Prostate gland (tissue), 2 donors: ENCODE data around the gene RAB39A. TPM values are rescaled to one million over a fixed set of nuclear protein-coding genes. Genes with fewer than 3 reads are reported as not detected.

Experiments
- DNase-seq: peaks from one replicate; pipeline ENCODE4 v3.0.0-alpha.2; 2019; ENCODE audit warnings: low spot score
- H3K27ac ChIP-seq, 2 donors: fragments of 200-600 bp; sonication (generic); 2 replicates each; pipeline ENCODE4 v1.5.1; 2017 to 2019
- H3K27me3 ChIP-seq: fragments of 200-600 bp; sonication (generic); replicated peaks from 2 replicates; pipeline ENCODE4 v1.5.1; 2019; ENCODE audit not compliant: insufficient read depth
- H3K36me3 ChIP-seq, 2 donors: fragments of 200-600 bp; sonication (generic); 1 replicate in 1 of 2; 2 replicates in 1 of 2; pipeline versions ENCODE4 v1.5.1 to v1.8.1; 2017 to 2019
- H3K4me1 ChIP-seq: fragments of 200-600 bp; sonication (generic); replicated peaks from 2 replicates; pipeline ENCODE4 v1.5.1; 2019
- H3K4me3 ChIP-seq, 2 donors: fragments of 200-600 bp; sonication (generic); 2 replicates each; pipeline ENCODE4 v1.5.1; 2017 to 2019
- H3K9me3 ChIP-seq: fragments of 200-600 bp; sonication (generic); 2 replicates; pipeline ENCODE4 v1.5.1; 2017
- CTCF ChIP-seq, 4 experiments: fragments of 200-600 bp in 2 of 4; fragments of 450-650 bp in 2 of 4; sonication (generic) in 2 of 4; IDR thresholded peaks; 1 replicate in 3 of 4; 2 replicates in 1 of 4; pipeline ENCODE4 v1.5.1; 2016 to 2019; ENCODE audit warnings: antibody characterized with exemption in 4 of 4, mild to moderate bottlenecking in 2 of 4, moderate library complexity in 2 of 4
- POLR2A ChIP-seq: fragments of 450-650 bp; IDR thresholded peaks from one replicate; pipeline ENCODE4 v1.6.1; 2016; ENCODE audit warnings: antibody characterized with exemption, mild to moderate bottlenecking
- POLR2AphosphoS5 ChIP-seq: sonication (generic); formaldehyde crosslinking; IDR thresholded peaks from one replicate; pipeline ENCODE4 v1.6.1; 2017; ENCODE audit warnings: antibody characterized with exemption
- WGBS: methylation state at CpG from one replicate; pipeline ENCODE4 v1.1.5; 2018; 5-methylcytosine and 5-hydroxymethylcytosine counted together
- intact Hi-C: fragments of 100-400 bp; cut with DNase I; formaldehyde crosslinking; loops from one replicate; pipeline ENCODE4 v1.14.2; 2022
- total RNA-seq, 2 donors: library from RNA; depleted of rRNA; stranded (reverse); fragments of >200 nt; gene quantifications; one replicate each; pipeline ENCODE4 v1.1.0, GENCODE V29; 2016

RAB39A gene
- total RNA-seq, 2 donors from 2014 or later, result 0.87 to 0.97 TPM

GRCh38 chr11:108008656-108009496, 80.6 kb downstream of the RAB39A start, which contains the start of gene CUL5:
CUL5 (plus strand) TSS chr11:108008898; CDS start chr11:108009349, 451 bp downstream.
- TF ChIP-seq POLR2A, result no peak
- TF ChIP-seq POLR2AphosphoS5, result peak; percentile 81
- TF ChIP-seq CTCF (IDR thresholded peaks at IDR 0.05), result peak; percentile 81 to 91 (median 86)
- under 1% methylated on average over 72 of the region's 72 CpGs for WGBS

GRCh38 chr11:108009497-108010370, 81.5 kb downstream of the RAB39A start:
- TF ChIP-seq POLR2A (no peak), POLR2AphosphoS5 (no peak), CTCF (IDR thresholded peaks at IDR 0.05) (no peak)
- WGBS, result 1% methylated on average over 31 of the region's 31 CpGs
- H3K27ac ChIP-seq, result peak overlapping the region; percentile 97 to 98
- H3K36me3 ChIP-seq, result no peaks in the 10 kb centered on the region
- DNase-seq, result no peak
- H3K4me3 ChIP-seq, result peak overlapping the region; percentile 89 to 91
- intact Hi-C loops, result loop anchor here (5.0 to 10.0 kb wide), 2 partner anchors 108 to 645 kb away; no protein-coding TSS in a partner anchor
- H3K27me3 ChIP-seq, result no peaks in the 10 kb centered on the region
- H3K9me3 ChIP-seq, result no peaks in the 10 kb centered on the region
- H3K4me1 ChIP-seq, result no peaks in the 10 kb centered on the region

More at GRCh38 chr11:108008656-108009496, 80.6 kb downstream of the RAB39A start, which contains the start of gene CUL5:
- H3K4me1 ChIP-seq, result no peaks in the 10 kb centered on the region
- H3K36me3 ChIP-seq, result no peaks in the 10 kb centered on the region
- H3K4me3 ChIP-seq, result peak within 1 kb of the TSS; percentile 89 to 91
- no peaks in the 10 kb centered on the region for H3K9me3 ChIP-seq
- peak within 1 kb of the TSS; percentile 97 to 98 for H3K27ac ChIP-seq
- H3K27me3 ChIP-seq, result no peaks in the 10 kb centered on the region
- DNase-seq, result peak; percentile 86
- intact Hi-C loops, result loop anchor here (5.0 kb wide), 1 partner anchor 108 kb away; no protein-coding TSS in a partner anchor

GRCh38 chr11:108012139-108012725, 84.0 kb downstream of the RAB39A start:
- Histone ChIP-seq H3K4me3 (no peak overlapping the region), H3K27me3 (no peaks in the 10 kb centered on the region), H3K4me1 (no peaks in the 10 kb centered on the region), H3K36me3 (no peaks in the 10 kb centered on the region), H3K9me3 (no peaks in the 10 kb centered on the region), H3K27ac (no peak overlapping the region)
- DNase-seq, result no peak
- 95% methylated on average over 5 of the region's 5 CpGs for WGBS
- intact Hi-C loops, result loop anchor here (10.0 kb wide), 1 partner anchor 643 kb away; no protein-coding TSS in a partner anchor
- TF ChIP-seq CTCF (IDR thresholded peaks at IDR 0.05) (no peak), POLR2AphosphoS5 (no peak), POLR2A (no peak)

Other genes with a start within 250 kb of the RAB39A start
- gene SLN, start 216.4 kb upstream of the RAB39A start, total RNA-seq, result 1 to 10 TPM in 1 of 2 donors, not detected in 1; 9.1 TPM
- gene SLC35F2, start 69.7 kb upstream of the RAB39A start, total RNA-seq, result 10 to 100 TPM; 21.6 to 41.9 TPM
- 10 to 100 TPM; 28.1 to 46.4 TPM for gene CUL5, start 80.5 kb downstream of the RAB39A start, total RNA-seq
- gene ACAT1, start 193.1 kb downstream of the RAB39A start, total RNA-seq, result 100 to 1,000 TPM in 1 of 2 donors, 10 to 100 TPM in 1; 65.1 to 152 TPM